DMS153 treated with DMSO at 0.1 percent for 48 hours (cell line): Measurements from ENCODE around the gene CEP104.
"Not testable (repeated sequence)": the region's sequence is repeated elsewhere in the genome, so short reads cannot be mapped to it uniquely, and the experiment has no call there.

Source experiments
- DNase-seq: peaks from one replicate; lab custom pipeline; 2025; ENCODE audit not compliant: unreplicated experiment; lab: John Stamatoyannopoulos, UW

Gene CEP104

GRCh38 chr1:3828391-3828790, 28.6 kb downstream of the CEP104 start:
- DNase-seq, result no peak

DNA sequence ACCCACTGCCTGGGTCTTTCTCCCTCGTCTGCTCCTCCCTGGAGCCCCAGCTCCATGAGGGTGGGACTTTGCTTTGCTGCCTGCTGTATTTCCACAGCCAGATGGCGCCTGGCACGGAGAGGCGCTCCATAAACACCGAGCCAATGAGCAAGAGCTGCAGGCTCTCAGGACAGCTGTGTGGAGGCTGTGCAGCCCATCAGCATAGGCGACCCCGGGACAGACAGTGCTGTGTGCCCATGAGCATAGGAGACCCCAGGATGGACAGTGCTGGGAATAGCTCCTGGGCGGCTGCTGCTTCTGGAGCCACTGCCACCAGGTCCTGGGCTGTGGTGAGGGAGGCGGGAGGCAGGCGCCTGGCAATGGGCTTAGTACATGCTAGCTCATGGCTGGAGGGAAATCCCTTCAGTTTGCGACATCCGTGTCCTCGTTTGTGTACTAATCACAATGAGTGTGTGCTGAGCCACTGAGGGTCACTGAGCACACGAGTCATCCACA, 29.2 kb downstream of the CEP104 start:
- no peak for DNase-seq

DNA sequence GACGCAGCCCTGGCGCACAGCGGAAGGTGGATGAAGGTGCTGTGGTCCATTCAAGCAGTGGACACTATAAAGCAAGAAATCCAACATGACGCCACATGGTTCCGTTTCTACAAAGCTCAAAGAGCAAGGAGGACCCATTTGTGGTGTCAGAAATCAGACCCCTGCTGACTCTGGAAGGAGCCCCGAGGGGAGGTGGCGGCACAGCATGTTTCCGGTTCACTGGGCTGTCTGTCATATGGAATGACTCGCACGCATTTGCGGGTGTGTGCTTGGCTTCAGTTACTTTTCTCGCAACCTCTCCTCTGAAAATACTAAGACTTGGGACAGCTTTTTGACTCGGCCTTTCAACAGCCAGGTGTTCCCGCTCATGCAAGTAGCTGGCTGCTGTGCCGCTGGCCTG, 31.7 kb downstream of the CEP104 start:
- DNase-seq, result no peak

DNA sequence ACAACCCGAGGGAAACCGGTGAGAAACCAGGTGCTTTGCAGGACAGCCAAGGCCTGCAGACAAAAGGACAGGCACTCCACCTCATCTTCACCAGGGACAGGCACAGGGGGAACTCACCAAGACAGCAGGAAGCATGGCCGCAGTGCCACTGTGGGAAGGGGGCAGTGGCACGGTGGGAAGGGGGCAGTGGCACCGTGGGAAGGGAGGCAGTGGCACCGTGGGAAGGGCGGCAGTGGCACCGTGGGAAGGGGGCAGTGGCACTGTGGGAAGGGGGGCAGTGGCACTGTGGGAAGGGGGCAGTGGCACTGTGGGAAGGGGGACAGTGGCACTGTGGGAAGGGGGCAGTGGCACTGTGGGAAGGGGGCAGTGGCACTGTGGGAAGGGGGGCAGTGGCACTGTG, 32.4 kb downstream of the CEP104 start:
- no peak for DNase-seq

DNA sequence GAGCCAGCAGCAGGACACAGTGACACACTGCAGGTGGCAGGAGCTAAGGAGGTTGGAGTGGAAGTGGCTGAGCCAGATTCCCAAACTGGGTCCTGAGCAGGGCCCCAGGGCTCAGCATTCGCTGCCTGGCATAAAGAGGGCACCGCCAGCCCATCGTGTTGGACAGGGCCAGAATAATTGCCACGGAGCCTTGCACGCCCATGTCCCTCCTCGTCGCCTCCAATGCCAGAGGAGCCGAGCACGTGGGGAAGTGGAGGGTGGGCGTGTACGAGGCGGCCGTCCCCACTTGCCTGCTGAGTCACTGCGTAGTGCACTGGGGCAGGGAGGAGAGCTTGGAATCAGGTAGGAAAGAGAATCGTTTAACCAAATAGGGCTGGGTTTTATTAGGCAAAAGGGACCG, 34.6 kb downstream of the CEP104 start:
- DNase-seq, result no peak

- no peak for DNase-seq
Observed at GRCh38 chr1:3821908-3822307, 35.1 kb downstream of the CEP104 start.

GRCh38 chr1:3821447-3821846, 35.6 kb downstream of the CEP104 start:
- DNase-seq, result no peak

DNA sequence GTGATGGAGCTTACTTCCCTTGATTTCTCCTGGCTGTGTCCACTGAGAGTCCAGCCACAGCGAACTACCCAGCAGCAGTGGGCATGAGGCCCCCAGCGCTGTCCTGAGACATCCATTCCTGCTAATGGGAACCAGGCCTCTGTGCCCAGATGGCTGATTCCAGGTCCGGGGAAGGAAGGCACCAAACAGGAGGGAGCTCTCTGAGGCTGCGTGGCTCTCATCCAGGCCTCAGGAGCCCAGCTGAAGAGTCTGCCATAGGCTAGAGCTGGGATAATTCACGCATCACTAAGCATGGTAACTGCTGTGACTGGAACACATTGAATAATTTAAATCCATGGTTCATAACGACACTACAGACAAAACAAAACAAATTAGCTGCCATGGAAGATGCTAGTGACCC, 36.0 kb downstream of the CEP104 start:
- DNase-seq, result no peak

DNA sequence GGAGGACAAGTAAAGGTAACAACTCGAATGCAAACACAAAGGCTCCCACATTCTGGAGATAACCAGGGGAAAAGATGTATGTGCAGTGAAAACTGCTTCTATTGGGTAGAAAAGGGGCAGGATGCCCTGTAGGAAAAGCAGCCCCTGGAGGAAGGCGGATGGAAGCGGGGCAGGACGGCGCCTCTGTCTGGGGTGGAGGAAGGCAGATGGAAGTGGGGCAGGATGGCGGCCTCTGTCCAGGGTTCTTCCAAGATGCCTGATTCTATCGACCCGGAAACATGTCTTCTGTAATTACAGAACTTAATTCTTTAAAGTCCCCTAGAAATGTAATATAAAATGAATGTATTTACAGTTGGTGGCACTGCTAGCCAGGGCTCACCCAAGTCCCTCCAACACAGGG, 36.7 kb downstream of the CEP104 start:
- DNase-seq, result no peak

GRCh38 chr1:3819771-3820200, 37.2 kb downstream of the CEP104 start:
- no peak for DNase-seq

GRCh38 chr1:3817821-3818597, 39.0 kb downstream of the CEP104 start:
- no peak for DNase-seq

DNA sequence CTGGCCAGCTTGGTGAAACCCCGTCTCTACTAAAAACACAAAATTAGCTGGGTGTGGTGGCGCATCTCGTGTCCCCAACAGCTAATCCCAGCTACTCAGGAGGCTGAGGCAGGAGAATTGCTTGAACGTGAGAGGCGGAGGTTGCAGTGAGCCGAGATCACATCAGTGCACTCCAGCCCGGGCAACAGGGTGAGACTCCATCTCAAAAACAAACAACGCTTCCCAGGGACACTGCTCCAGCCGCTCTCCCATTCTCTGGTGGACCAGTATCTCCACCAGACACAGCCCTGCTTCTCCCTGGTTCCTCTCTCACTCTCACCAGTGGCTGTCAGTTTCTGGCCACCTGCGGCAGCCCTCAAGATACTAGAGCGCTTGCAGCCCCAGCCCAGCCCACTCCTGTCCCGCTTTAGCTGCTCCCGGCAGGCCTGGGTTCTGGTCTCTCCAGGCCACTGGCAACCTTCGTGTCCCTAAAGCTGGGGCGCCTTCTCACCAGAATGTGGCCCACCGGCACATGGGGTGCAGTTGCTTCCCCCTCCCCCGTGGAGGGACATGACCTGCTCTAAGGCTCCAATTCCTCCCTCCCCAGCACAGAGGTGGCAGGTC, 39.8 kb downstream of the CEP104 start:
- DNase-seq, result no peak

GRCh38 chr1:3816331-3817137, 40.5 kb downstream of the CEP104 start:
- DNase-seq, result no peak

GRCh38 chr1:3814771-3815561, 42.0 kb downstream of the CEP104 start:
- no peak for DNase-seq

DNA sequence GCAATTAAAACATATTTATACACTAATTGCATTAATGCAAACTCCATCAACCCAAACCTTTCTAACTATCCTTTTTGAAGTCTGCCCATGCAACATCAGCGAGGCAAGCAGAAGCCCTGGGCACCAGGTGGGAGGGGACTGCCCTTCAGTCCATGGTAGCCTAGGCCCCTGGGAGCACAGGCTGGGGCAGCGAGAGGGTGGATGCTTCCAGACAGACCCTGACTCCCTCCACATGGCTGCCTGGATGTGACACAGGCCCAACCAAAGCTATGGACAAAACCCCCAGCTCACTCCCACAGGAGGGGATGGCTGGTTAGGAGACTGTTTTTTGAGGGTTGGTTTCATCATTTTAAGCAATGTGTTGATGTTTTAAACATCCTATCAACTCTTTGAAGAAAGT, 42.9 kb downstream of the CEP104 start:
- DNase-seq, result no peak

DNA sequence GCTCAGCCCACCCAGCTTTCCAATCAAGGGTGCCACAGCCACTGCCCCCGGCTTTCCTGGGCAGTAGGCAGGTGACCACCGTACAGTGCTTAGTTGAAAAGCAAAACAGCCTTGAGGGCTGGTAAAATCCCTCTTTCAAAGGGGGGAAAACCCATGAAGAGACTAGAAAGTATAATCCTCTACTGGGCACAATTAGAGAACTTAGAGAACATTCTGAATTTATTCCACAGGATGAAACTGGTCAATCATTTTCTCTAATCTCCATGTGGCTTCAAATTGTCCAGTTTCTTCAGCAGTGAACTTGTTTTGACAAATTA, 45.5 kb downstream of the CEP104 start:
- no peak for DNase-seq

GRCh38 chr1:3810149-3810761, 46.8 kb downstream of the CEP104 start:
- not testable (repeated sequence) for DNase-seq

- no peak for DNase-seq
Observed at GRCh38 chr1:3809680-3810079, 47.3 kb downstream of the CEP104 start.

DNA sequence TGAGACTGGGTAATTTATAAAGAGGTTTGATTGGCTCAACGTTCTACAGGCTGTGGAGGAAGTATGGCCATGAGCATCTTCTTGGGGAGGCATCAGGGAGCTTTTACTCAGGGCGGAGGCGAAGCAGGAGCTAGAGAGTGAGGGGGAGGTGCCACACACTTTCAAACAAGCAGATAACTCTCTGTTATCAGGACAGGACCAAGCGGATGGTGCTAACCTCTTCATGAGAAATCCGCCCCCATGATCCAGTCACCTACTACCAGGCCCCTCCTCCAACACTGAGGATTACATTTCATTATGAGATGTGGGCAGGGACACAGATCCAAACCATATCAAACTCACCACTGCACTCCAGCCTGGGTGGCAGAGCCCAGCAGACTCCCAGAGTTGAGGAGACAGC, 49.2 kb downstream of the CEP104 start:
- DNase-seq, result no peak

DNA sequence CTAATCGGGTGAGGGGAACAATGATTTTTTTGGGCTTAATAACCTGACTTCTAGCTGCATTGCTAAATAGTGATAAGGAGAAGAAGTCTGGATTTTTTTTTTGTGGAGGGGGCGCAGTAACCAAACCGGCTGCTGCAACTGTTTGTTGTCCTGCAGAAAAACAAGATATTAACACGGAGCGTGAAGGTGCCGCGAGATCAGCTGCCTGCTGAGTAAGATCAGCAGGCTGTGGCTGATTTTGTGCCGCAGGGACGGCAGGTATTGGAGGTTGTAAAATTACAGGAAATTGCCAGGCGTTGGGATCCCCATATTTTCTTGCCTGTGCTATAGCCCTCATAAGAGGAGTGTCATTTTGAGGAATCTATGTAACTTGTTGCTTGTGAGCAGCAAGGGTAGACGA, 52.0 kb downstream of the CEP104 start:
- DNase-seq, result no peak

DNA sequence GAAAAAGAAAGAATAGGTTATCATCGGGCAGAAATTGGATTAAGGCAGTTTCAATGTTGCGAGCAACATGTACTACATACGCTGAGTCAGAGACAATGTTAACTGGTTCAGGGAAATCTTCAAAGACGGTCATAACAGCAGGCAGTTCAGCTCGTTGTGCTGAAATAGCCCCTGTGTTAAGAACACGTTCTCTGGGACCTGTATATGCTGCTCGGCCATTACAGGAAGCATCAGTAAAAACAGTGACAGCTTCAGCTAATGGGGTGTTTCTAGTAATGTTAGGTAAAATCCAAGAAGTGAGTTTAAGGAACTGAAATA, 52.4 kb downstream of the CEP104 start:
- DNase-seq, result not testable (repeated sequence)
